Liver (tissue), 9 donors: Measurements from ENCODE around the gene ASB8. TPM values are rescaled to one million over a fixed set of nuclear protein-coding genes. Genes with fewer than 3 reads are reported as not detected.

ENCODE experiments used
- DNase-seq: peaks from one replicate; pipeline ENCODE4 v3.0.0-alpha.2; 2017; ENCODE audit warnings: low spot score
- H3K27ac ChIP-seq, 2 donors: one replicate each; pipeline ENCODE4 v1.7.0; 2013; ENCODE audit warnings: inconsistent platforms in 2 of 2, low read length in 2 of 2, control low read depth in 1 of 2, low read depth in 1 of 2, mild to moderate bottlenecking in 1 of 2
- H3K27me3 ChIP-seq, 4 donors: one replicate each; pipeline versions ENCODE4 v1.6.1 to v1.7.0; 2013; ENCODE audit warnings: low read length in 3 of 4, inconsistent platforms in 1 of 4, mild to moderate bottlenecking in 1 of 4, moderate library complexity in 1 of 4; ENCODE audit not compliant: control insufficient read depth in 4 of 4, insufficient read depth in 4 of 4
- H3K36me3 ChIP-seq, 4 donors: one replicate each; pipeline versions ENCODE4 v1.6.1 to v1.7.0; 2013; ENCODE audit warnings: low read length in 3 of 4, mild to moderate bottlenecking in 3 of 4, low read depth in 1 of 4, moderate library complexity in 1 of 4; ENCODE audit not compliant: control insufficient read depth in 4 of 4, insufficient read depth in 3 of 4
- H3K4me1 ChIP-seq, 4 donors: one replicate each; pipeline versions ENCODE4 v1.6.1 to v1.7.0; 2013; ENCODE audit warnings: low read length in 3 of 4, mild to moderate bottlenecking in 3 of 4, moderate library complexity in 1 of 4; ENCODE audit not compliant: control insufficient read depth in 4 of 4, insufficient read depth in 4 of 4
- H3K4me3 ChIP-seq, 3 donors: one replicate each; pipeline versions ENCODE4 v1.6.1 to v1.7.0; 2013; ENCODE audit warnings: low read length in 3 of 3, control low read depth in 1 of 3, low read depth in 1 of 3, mild to moderate bottlenecking in 1 of 3
- H3K9ac ChIP-seq, 2 donors: one replicate each; pipeline ENCODE4 v1.7.0; 2013; ENCODE audit warnings: low read length in 2 of 2, mild to moderate bottlenecking in 2 of 2, moderate library complexity in 2 of 2, control low read depth in 1 of 2, low read depth in 1 of 2
- H3K9me3 ChIP-seq, 4 donors: one replicate each; pipeline versions ENCODE4 v1.6.1 to v1.7.0; 2013; ENCODE audit warnings: low read length in 3 of 4; ENCODE audit not compliant: control insufficient read depth in 4 of 4
- ATF3 ChIP-seq: IDR thresholded peaks from 2 replicates; pipeline ENCODE4 v1.6.1; 2016; ENCODE audit warnings: antibody characterized with exemption
- CTCF ChIP-seq: fragments of 150-350 bp; IDR thresholded peaks from 2 replicates; pipeline ENCODE4 v1.5.1; 2017; ENCODE audit warnings: improper control_type of control experiment, low read depth, low read length; ENCODE audit not compliant: missing input control
- EGR1 ChIP-seq, 2 donors: IDR thresholded peaks; 2 replicates each; pipeline ENCODE4 v1.6.1; 2016 to 2018; ENCODE audit warnings: antibody characterized with exemption in 2 of 2, low read depth in 2 of 2
- FOXA1 ChIP-seq: IDR thresholded peaks from 2 replicates; pipeline ENCODE4 v1.6.1; 2016; ENCODE audit warnings: antibody characterized with exemption
- FOXA2 ChIP-seq: IDR thresholded peaks from 2 replicates; pipeline ENCODE4 v1.6.1; 2016; ENCODE audit warnings: antibody characterized with exemption
- GABPA ChIP-seq, 2 donors: IDR thresholded peaks in 1 of 2; conservative IDR thresholded peaks in 1 of 2; 2 replicates each; pipeline ENCODE4 v1.6.1; 2016; ENCODE audit warnings: antibody characterized with exemption in 2 of 2, mild to moderate bottlenecking in 1 of 2, moderate library complexity in 1 of 2
- HNF4A ChIP-seq, 2 donors: conservative IDR thresholded peaks; 2 replicates each; pipeline ENCODE4 v1.6.1; 2016; ENCODE audit warnings: antibody characterized with exemption in 2 of 2, mild to moderate bottlenecking in 2 of 2
- HNF4G ChIP-seq: IDR thresholded peaks from 2 replicates; pipeline ENCODE4 v1.6.1; 2016; ENCODE audit warnings: antibody characterized with exemption
- JUND ChIP-seq, 2 donors: IDR thresholded peaks; 2 replicates each; pipeline ENCODE4 v1.6.1; 2016; ENCODE audit warnings: antibody characterized with exemption in 2 of 2
- MAX ChIP-seq: IDR thresholded peaks from 2 replicates; pipeline ENCODE4 v1.6.1; 2016; ENCODE audit warnings: antibody characterized with exemption
- NR2F2 ChIP-seq: IDR thresholded peaks from 2 replicates; pipeline ENCODE4 v1.6.1; 2016; ENCODE audit warnings: antibody characterized with exemption
- RAD21 ChIP-seq, 2 donors: IDR thresholded peaks; 2 replicates each; pipeline ENCODE4 v1.6.1; 2016; ENCODE audit warnings: antibody characterized with exemption in 2 of 2, mild to moderate bottlenecking in 2 of 2
- REST ChIP-seq: IDR thresholded peaks from 2 replicates; pipeline ENCODE4 v1.6.1; 2016; ENCODE audit warnings: antibody characterized with exemption, mild to moderate bottlenecking
- RXRA ChIP-seq, 2 donors: IDR thresholded peaks; 2 replicates each; pipeline ENCODE4 v1.6.1; 2017 to 2018; ENCODE audit warnings: antibody characterized with exemption in 2 of 2, mild to moderate bottlenecking in 1 of 2
- SP1 ChIP-seq: IDR thresholded peaks from 2 replicates; pipeline ENCODE4 v1.6.1; 2018; ENCODE audit warnings: antibody characterized with exemption, mild to moderate bottlenecking
- TAF1 ChIP-seq: conservative IDR thresholded peaks from 2 replicates; pipeline ENCODE4 v1.6.1; 2016; ENCODE audit warnings: antibody characterized with exemption, mild to moderate bottlenecking
- YY1 ChIP-seq: IDR thresholded peaks from 2 replicates; pipeline ENCODE4 v1.6.1; 2016; ENCODE audit warnings: antibody characterized with exemption, mild to moderate bottlenecking
- ZBTB33 ChIP-seq: IDR thresholded peaks from 2 replicates; pipeline ENCODE4 v1.6.1; 2016; ENCODE audit warnings: antibody characterized with exemption
- whole genome bisulfite sequencing: extraction: QIAGEN DNeasy Blood & Tissue Kit; methylation state at CpG from one replicate; pipeline ENCODE4 v1.1.7; 2013; 5-methylcytosine and 5-hydroxymethylcytosine counted together
- polyA plus RNA-seq, 2 donors: library from polyadenylated mRNA; stranded (reverse) in 1 of 2; unstranded in 1 of 2; fragments of 200-250 nt in 1 of 2; fragments of >200 nt in 1 of 2; fragmentation: Nextera tagmentation in 1 of 2; extraction: Ambion mirVana in 1 of 2; gene quantifications; one replicate each; pipeline versions ENCODE4 v1.2.1 to v1.2.3, GENCODE V29; 2013 to 2015
- total RNA-seq, 2 donors: library from RNA; depleted of rRNA; stranded (reverse); fragments of >200 nt; gene quantifications; one replicate each; pipeline ENCODE4 v1.2.3, GENCODE V29; 2014
- donor health status: healthy.
- donor health status: healthy.
- donor health status: healthy.
- donor health status: healthy.
- donor health status: healthy.

ASB8 gene
- total and polyA plus RNA-seq, 4 donors = 17.0 to 23.5 (median 18.2) TPM

- TF ChIP-seq REST (no peak), YY1 (no peak), JUND (IDR thresholded peaks at IDR 0.05) (no peak), GABPA (IDR thresholded peaks at IDR 0.05 in 1 of 2, conservative IDR thresholded peaks at IDR 0.05 in 1 of 2) (no peak)
Measured at GRCh38 chr12:48123169-48123568, 34.1 kb downstream of the ASB8 start (continued).

GRCh38 chr12:48122065-48122834, 35.1 kb downstream of the ASB8 start:
- no peak overlapping the region for H3K9ac ChIP-seq
- no peaks in the 10 kb centered on the region for H3K27me3 ChIP-seq
- H3K27ac ChIP-seq = no peak overlapping the region
- no peaks in the 10 kb centered on the region for H3K9me3 ChIP-seq
- no peak overlapping the region for H3K4me3 ChIP-seq
- 80% methylated on average over 2 of the region's 2 CpGs for WGBS
- DNase-seq = no peak
- H3K36me3 ChIP-seq = no peaks in the 10 kb centered on the region
- peaks cover 0 to 4% (median under 1%) of the 10 kb centered on the region in 4 donors for H3K4me1 ChIP-seq
- TF ChIP-seq EGR1 (IDR thresholded peaks at IDR 0.05; ENCODE audit: low read depth in 2 of 2) (no peak), SP1 (no peak), RXRA (IDR thresholded peaks at IDR 0.05) (no peak), GABPA (IDR thresholded peaks at IDR 0.05 in 1 of 2, conservative IDR thresholded peaks at IDR 0.05 in 1 of 2) (no peak), ATF3 (no peak), FOXA1 (no peak), FOXA2 (no peak), RAD21 (IDR thresholded peaks at IDR 0.05) (no peak), TAF1 (no peak), MAX (no peak), NR2F2 (no peak), CTCF (no peak), HNF4G (no peak), JUND (IDR thresholded peaks at IDR 0.05) (no peak), ZBTB33 (no peak), REST (no peak), YY1 (no peak), HNF4A (conservative IDR thresholded peaks at IDR 0.05) (no peak)
